Activated T-cell treated with anti-CD3 and anti-CD28 coated beads, Interleukin-2, amount 50 U/mL, for 72 hours (primary cell): ENCODE data around the gene PREP. TPM values are rescaled to one million over a fixed set of nuclear protein-coding genes. Genes with fewer than 3 reads are reported as not detected.
"Not testable (repeated sequence)": the region's sequence is repeated elsewhere in the genome, so short reads cannot be mapped to it uniquely, and the experiment has no call there.

Experiments used
- ATAC-seq, 2 donors: fragments of 150-1000 bp; cut with Tn5 transposase; replicated peaks in 1 of 2; 2 replicates each; pipeline ENCODE4 v1.10.0; 2021; ENCODE audit warnings: moderate library complexity in 2 of 2, mild to moderate bottlenecking in 1 of 2
- DNase-seq, 2 donors: peaks; one replicate each; pipeline ENCODE4 v3.0.0; 2021 to 2022; ENCODE audit warnings: mixed read lengths in 1 of 2
- H3K27ac Mint-ChIP-seq: one replicate; pipeline ENCODE4 v1.8.0; 2022; ENCODE audit warnings: mild to moderate bottlenecking, moderate library complexity, mixed read lengths
- H3K27me3 Mint-ChIP-seq: one replicate; pipeline ENCODE4 v1.8.0; 2022; ENCODE audit warnings: low read depth, mixed read lengths
- H3K36me3 Mint-ChIP-seq, 2 donors: one replicate each; pipeline ENCODE4 v1.8.0; 2022; ENCODE audit warnings: mixed read lengths in 2 of 2, mild to moderate bottlenecking in 1 of 2; ENCODE audit not compliant: insufficient read depth in 2 of 2
- H3K4me1 Mint-ChIP-seq: one replicate; pipeline ENCODE4 v1.8.0; 2022; ENCODE audit warnings: low read depth, mixed read lengths
- H3K4me3 Mint-ChIP-seq, 2 donors: one replicate each; pipeline ENCODE4 v1.8.0; 2022; ENCODE audit warnings: mild to moderate bottlenecking in 2 of 2, mixed read lengths in 2 of 2, moderate library complexity in 2 of 2
- H3K9me3 Mint-ChIP-seq, 2 donors: one replicate each; pipeline ENCODE4 v1.8.0; 2022; ENCODE audit warnings: mixed read lengths in 2 of 2
- total RNA-seq, 2 donors: library from RNA; stranded (reverse); gene quantifications; one replicate each; pipeline ENCODE4 v1.2.3, GENCODE V29; 2022

Gene PREP
- total RNA-seq, 2 donors from 2014 or later: 31.6 to 40.0 TPM

DNA sequence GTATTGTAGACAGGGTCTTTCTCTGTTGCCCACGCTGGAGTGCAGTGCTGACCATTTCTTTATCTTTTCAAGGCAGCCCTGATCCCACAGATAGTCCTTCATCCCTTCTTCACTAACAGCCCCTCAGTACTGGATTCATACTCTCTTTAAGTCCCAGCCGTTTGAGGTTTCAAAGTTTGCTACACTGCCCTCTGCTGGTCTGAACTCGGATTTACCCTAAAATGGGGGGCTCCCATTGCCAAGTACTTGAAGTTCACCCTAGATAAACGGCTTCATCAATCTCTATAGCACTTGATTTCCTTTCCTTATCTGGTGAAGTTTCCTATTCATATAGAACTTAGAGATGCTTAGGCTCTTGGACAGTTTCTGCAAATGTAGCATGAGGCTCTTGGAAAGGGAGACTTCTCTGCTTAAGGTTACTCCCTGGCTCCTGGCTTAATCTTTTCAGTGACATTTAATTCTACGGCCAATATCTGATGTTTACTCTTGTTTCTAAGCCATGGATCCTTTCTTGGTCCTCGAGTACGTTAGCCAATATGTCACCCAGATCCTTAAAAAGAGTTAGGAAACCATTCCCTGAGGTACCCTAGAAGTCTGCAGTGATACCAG is 21.4 kb upstream of the PREP start:
- peaks cover 0 to 1% of the 10 kb centered on the region in 2 donors for H3K9me3 Mint-ChIP-seq

DNA sequence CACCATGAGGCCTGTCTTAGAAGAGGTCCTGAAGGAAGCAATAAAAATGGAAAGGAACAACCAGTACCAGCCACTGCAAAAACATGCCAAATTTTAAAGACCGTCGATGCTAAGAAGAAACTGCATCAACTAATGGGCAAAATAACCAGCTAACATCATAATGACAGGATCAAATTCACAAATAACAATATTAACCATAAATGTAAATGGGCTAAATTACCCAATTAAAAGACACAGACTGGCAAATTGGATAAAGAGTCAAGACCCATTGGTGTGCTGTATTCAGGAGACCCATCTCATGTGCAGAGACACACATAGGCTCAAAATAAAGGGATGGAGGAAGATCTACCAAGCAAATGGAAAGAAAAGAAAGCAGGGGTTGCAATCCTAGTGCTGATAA is 14.1 kb upstream of the PREP start:
- not testable (repeated sequence) for H3K4me1 Mint-ChIP-seq, DNase-seq, H3K4me3 Mint-ChIP-seq, ATAC-seq, H3K27ac Mint-ChIP-seq
- peaks cover 12 to 23% of the 10 kb centered on the region in 2 donors for H3K36me3 Mint-ChIP-seq
- H3K27me3 Mint-ChIP-seq: peaks cover 49% of the 10 kb centered on the region
- peaks cover 13 to 18% of the 10 kb centered on the region in 2 donors for H3K9me3 Mint-ChIP-seq

More for the DNA sequence above, 21.4 kb upstream of the PREP start:
- Mint-ChIP-seq H3K27ac (no peak overlapping the region), H3K4me1 (no peaks in the 10 kb centered on the region), H3K4me3 (no peak overlapping the region), H3K36me3 (no peaks in the 10 kb centered on the region), H3K27me3 (peaks cover 13% of the 10 kb centered on the region)
- peak; percentile 61 to 74 for ATAC-seq
- DNase-seq: peak; percentile 59 to 69

DNA sequence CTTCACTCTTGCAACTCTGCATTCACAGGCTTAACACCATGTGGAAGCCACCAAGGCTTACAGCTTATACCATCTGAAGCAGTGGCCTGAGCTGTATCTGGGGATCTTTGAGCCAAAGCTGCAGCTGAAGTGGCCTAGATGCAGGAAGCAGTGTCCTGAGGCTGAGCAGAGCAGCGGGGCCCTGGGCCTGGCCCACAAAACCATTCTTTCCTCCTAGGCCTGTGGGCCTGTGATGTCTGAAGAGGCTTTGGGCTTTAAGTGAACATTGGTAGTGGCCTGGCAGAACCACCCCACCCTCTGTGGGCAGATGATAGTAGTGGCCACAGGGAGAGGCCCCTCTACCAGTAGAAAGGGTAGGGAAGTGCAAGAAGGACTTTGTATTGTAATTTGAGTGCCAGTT is 6.9 kb upstream of the PREP start:
- DNase-seq: no peak
- Mint-ChIP-seq H3K4me3 (no peak overlapping the region), H3K9me3 (peaks cover 0 to 2% of the 10 kb centered on the region in 2 donors), H3K4me1 (peaks cover 4% of the 10 kb centered on the region), H3K27me3 (peaks cover 50% of the 10 kb centered on the region), H3K36me3 (peaks cover 1 to 8% of the 10 kb centered on the region in 2 donors), H3K27ac (no peak overlapping the region)
- no peak for ATAC-seq

DNA sequence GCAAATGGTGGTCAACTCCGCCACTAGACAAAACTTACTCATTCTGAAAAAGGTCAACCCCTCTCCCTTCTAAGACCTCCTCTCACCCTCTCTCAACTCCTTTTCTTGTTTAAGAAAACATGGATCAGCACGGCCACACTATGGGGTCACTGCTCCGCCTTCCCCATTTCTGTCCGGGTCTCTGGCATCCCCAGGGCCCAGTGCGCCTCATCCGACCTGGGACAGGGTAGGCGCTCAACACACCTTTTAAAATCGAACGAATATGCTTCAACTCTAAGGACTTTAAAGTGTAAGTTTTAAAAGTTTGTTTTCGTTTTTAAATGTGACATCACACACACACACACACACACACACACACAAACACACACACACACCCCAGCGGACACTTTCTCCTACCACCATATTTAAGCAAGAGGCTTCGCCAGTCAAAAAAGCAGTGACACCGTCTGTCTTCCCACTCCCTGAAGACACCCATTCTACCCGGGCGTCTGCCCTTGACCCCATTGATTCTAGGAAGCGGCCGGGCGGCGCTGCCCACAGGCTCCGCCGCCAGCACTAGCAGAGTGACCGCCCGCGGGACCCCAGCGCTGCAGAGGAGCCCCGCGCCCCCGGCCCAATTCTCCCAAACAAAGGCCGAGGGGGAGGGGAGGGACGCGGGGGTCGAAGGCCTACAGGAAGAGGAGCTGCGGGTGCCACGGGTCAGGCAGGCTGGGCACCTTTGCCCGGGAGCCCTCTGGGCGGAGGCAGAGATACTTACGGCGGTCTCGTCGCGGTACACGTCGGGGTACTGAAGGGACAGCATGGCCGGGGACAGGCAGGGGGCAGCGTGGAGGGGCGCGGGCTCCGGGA is 568 bp downstream of the PREP start:
- DNase-seq: peak; percentile 31 to 36
- peak; percentile 59 to 64 for ATAC-seq
- Mint-ChIP-seq H3K27me3 (peaks cover 7% of the 10 kb centered on the region), H3K4me1 (peaks cover 62% of the 10 kb centered on the region), H3K27ac (peak overlapping the region; percentile 44), H3K36me3 (peaks cover 0 to 2% of the 10 kb centered on the region in 2 donors), H3K9me3 (no peaks in the 10 kb centered on the region), H3K4me3 (peak overlapping the region; percentile 90 to 99)

DNA sequence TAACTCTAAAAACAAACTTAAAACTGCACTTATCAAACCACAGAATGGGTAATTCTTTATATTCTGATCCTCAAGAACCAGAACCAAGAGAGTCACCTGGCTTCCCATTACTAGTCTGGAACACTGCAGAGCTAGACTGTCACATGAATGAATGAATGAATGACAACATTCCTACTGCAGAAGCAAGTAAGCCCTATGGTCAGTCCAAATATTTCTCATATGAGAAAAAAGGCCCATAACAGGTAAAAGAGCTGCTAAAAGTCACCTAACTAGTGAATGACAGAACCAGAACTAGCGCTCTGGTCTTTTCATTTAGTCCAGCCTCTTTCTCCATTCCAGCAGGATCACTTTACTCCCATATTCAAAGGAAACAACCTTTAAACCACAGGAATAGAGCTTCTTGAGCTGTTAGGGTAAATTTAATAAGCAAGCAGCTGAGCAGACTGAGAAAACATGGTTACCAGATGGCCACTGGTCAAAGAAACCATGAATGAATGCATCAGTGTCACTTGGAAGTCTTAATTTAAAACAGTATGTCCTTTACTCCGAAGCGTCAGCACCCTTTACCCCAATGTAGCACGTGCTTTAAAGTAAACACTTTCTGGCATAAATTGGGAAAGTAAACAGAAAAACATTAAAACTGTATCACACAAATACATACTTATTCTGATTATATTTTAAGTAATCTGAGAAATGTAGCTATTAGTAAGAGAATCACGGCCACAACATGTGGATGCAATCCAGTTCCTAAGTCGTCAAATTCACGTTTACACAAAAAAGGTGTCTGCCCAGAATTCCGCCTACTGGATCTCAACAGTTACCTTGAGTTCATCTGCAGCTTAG is 1.4 kb downstream of the PREP start:
- H3K4me3 Mint-ChIP-seq: peak overlapping the region; percentile 90 to 99
- peak overlapping the region; percentile 44 for H3K27ac Mint-ChIP-seq
- ATAC-seq: no peak
- H3K36me3 Mint-ChIP-seq: peaks cover 0 to 3% of the 10 kb centered on the region in 2 donors
- no peaks in the 10 kb centered on the region for H3K9me3 Mint-ChIP-seq
- peaks cover 62% of the 10 kb centered on the region for H3K4me1 Mint-ChIP-seq
- peaks cover 5% of the 10 kb centered on the region for H3K27me3 Mint-ChIP-seq
- no peak for DNase-seq

DNA sequence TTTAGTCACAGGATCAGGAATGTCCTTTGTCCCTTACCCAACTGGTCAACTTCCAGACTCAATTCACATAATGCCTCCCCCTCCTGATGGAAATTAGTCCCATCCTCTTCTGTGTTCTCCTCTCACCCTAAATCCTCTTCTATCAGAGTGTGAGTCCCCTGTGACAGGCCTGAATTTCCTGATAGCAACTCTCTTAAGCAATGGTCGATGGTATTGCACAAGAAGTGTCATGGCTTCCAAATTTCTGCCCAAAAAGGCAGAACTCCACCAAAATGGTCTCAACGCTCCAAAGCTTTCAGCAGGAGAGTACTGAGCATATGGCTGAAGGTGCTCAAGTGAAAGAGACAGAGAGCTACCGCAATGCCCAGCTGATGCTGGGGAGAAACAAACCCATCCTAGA is 2.4 kb downstream of the PREP start:
- DNase-seq (no peak), ATAC-seq (no peak)
- H3K27ac Mint-ChIP-seq: no peak overlapping the region
- H3K27me3 Mint-ChIP-seq: no peaks in the 10 kb centered on the region
- peaks cover 3 to 9% of the 10 kb centered on the region in 2 donors for H3K36me3 Mint-ChIP-seq
- no peaks in the 10 kb centered on the region for H3K9me3 Mint-ChIP-seq
- H3K4me1 Mint-ChIP-seq: peaks cover 62% of the 10 kb centered on the region
- H3K4me3 Mint-ChIP-seq: peak overlapping the region; percentile 21 to 99

DNA sequence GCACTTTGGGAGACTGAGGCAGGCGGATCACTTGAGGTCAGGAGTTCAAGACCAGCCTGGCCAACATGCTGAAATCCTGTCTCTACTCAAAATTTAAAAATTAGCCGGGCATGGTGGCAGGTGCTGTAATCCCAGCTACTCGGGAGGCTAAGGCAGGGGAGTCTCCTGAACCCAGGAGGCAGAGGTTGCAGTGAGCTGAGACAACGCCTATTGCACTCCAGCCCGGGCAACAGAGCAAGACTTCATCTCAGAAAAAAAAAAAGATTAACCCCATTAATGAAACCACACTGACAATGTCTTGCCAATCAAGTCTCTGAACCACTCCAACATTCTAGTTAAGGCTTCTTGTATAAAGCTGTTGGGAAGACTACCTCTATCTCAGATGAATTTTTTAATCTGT is 4.0 kb downstream of the PREP start:
- ATAC-seq: no peak
- H3K9me3 Mint-ChIP-seq: no peaks in the 10 kb centered on the region
- peaks cover 52% of the 10 kb centered on the region for H3K4me1 Mint-ChIP-seq

DNA sequence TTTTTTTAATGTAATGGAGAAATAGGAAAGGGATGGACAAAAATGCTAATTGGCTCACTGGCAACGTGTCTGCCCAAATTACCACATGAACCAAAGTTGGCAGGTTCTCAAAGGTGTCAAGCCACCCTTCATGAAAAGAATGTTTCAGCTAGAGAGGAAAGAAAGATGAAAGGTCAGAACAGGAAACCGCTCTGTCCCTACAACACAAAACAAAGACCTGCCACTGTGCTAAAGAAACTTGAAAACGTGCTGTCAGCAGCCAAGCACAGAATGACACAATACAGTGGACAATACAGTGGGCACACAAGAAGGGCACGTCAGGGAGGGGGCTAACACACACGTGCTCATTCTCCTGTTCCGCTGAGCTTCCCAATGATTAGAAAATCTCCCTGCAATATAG is 4.9 kb downstream of the PREP start:
- Mint-ChIP-seq H3K27ac (no peak overlapping the region), H3K4me1 (peaks cover 48% of the 10 kb centered on the region), H3K4me3 (no peak overlapping the region), H3K9me3 (no peaks in the 10 kb centered on the region), H3K27me3 (no peaks in the 10 kb centered on the region), H3K36me3 (peaks cover 5 to 9% of the 10 kb centered on the region in 2 donors)
- ATAC-seq (no peak), DNase-seq (no peak)

More for the DNA sequence above, 4.0 kb downstream of the PREP start:
- Mint-ChIP-seq H3K36me3 (peaks cover 5 to 9% of the 10 kb centered on the region in 2 donors), H3K27ac (no peak overlapping the region), H3K4me3 (no peak overlapping the region), H3K27me3 (no peaks in the 10 kb centered on the region)
- no peak for DNase-seq

DNA sequence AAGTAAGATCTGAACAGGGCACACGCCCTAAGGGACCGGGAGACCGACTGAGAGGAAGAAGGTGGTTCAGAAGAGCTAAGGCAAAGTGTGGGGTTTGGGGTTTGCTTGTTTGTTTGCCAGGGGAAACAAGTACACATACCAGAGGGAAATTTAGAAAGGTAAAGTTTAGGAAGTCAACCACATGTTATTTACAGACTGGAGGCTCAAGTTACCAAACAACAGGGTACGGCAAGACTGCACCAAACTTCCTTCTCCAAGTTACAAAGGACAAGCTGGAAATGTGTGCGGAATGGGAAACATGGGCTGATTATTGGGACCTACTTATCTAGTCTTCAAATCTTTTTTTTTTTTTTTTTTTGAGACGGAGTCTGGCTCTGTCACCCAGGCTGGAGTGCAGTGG is 11.2 kb downstream of the PREP start:
- Mint-ChIP-seq H3K36me3 (peaks cover 8 to 10% of the 10 kb centered on the region in 2 donors), H3K9me3 (no peaks in the 10 kb centered on the region), H3K4me1 (peaks cover 4% of the 10 kb centered on the region), H3K27ac (no peak overlapping the region), H3K27me3 (no peaks in the 10 kb centered on the region), H3K4me3 (no peak overlapping the region)
- DNase-seq (no peak), ATAC-seq (no peak)

DNA sequence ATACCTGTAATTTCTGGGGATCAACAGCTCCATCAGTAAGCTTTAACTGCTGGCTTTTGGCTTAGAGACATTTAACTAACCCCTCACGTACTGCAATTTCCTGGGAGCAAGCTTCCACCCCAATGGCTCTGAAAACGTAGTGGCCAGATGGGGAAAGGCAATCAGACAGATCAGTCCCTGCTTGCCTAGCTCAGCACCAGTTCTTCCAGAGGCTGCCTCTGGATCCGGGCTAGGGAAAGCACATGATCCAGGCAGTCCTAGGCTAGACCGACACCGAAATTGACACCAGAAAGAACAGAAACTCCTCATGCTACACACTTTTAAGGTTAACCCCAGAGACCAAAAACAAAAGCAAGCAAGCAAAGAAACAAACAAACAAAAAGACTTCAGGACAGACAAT is 13.3 kb downstream of the PREP start:
- no peaks in the 10 kb centered on the region for H3K9me3 Mint-ChIP-seq
- H3K27me3 Mint-ChIP-seq: no peaks in the 10 kb centered on the region
- no peak overlapping the region for H3K4me3 Mint-ChIP-seq
- DNase-seq: no peak
- H3K4me1 Mint-ChIP-seq: peaks cover 6% of the 10 kb centered on the region
- ATAC-seq: no peak
- H3K36me3 Mint-ChIP-seq: peaks cover 4 to 6% of the 10 kb centered on the region in 2 donors
- no peak overlapping the region for H3K27ac Mint-ChIP-seq

DNA sequence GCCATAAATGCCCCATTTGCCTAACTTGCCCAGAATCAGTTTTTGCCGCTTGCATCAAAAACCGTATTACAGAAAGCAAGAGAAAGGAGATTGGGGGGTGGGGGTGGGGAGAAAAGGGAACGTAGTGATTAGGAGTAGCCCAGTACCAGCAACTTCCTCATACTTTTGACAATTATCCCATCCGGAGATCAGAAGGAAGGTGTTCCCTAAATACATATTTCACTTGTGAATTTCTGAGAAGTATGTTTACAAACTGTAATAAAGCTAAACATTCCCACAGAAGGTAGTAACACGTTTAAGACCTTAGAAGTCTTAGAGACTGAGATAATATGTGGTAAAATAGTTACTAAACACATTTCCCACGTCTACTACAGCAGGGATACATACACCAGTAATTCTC is 14.5 kb downstream of the PREP start:
- Mint-ChIP-seq H3K4me3 (no peak overlapping the region), H3K27ac (no peak overlapping the region), H3K27me3 (no peaks in the 10 kb centered on the region), H3K36me3 (peaks cover 3 to 6% of the 10 kb centered on the region in 2 donors), H3K9me3 (no peaks in the 10 kb centered on the region), H3K4me1 (peaks cover 10% of the 10 kb centered on the region)
- DNase-seq (no peak), ATAC-seq (no peak)

DNA sequence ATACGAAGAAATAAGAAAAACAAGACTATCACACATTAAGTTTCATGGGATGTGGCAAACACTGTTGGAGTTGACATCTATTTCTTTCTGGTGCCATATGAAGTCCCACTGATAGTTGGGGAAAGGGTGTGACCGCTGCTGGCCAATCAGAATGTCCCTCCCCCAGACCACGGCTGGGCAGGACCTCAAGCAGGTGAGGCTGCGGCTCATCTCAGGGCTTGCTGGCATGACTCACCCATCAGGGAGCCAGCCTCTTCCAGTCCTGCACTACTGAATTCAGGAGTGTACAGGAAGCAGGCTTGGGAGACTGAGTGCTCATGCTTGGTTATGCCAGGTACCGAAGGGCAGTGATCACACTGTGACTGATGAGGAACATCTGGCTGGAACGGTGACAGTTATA is 18.9 kb downstream of the PREP start:
- Mint-ChIP-seq H3K27me3 (no peaks in the 10 kb centered on the region), H3K36me3 (peaks cover 0 to 6% of the 10 kb centered on the region in 2 donors), H3K4me3 (no peak overlapping the region), H3K27ac (no peak overlapping the region), H3K9me3 (no peaks in the 10 kb centered on the region), H3K4me1 (peaks cover 16% of the 10 kb centered on the region)
- DNase-seq (no peak), ATAC-seq (no peak)

DNA sequence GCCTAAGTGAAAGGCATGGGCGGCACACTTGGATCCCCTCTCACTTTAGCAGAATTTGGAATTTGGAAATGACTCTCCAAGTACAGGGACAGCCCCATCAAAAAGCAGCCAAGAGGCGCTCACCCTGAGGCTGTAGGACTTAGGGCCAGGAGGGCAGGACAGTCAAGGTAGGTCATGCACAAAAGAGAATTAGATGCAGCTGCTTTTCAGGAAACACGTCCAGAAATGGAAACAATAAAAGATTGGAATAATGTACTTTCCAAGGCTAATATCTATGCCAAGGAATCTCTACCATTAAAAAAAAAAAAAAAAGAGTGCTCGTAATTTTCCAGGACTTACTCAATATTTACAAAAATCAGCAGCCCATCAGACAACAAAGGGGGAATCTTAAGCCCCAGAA is 19.9 kb downstream of the PREP start:
- H3K4me1 Mint-ChIP-seq: peaks cover 15% of the 10 kb centered on the region

More for the DNA sequence above, 19.9 kb downstream of the PREP start:
- Mint-ChIP-seq H3K27me3 (no peaks in the 10 kb centered on the region), H3K27ac (no peak overlapping the region), H3K4me3 (no peak overlapping the region), H3K36me3 (peaks cover 0 to 6% of the 10 kb centered on the region in 2 donors), H3K9me3 (no peaks in the 10 kb centered on the region)
- ATAC-seq (no peak), DNase-seq (no peak)
